ENCODE data around the gene FGF12. TPM values are rescaled to one million over a fixed set of nuclear protein-coding genes. Genes with fewer than 3 reads are reported as not detected.

FGF12 gene
- total and polyA plus RNA-seq, 2 experiments from 2014 or later = 6.0 to 14.3 TPM

- ATAC-seq (no peak), DNase-seq (ENCODE audit: low spot score) (no peak)
- Histone ChIP-seq H2AFZ (no peak overlapping the region), H4K20me1 (replicated peaks; ENCODE audit: insufficient read depth) (no peaks in the 10 kb centered on the region), H3K9me2 (ENCODE audit: insufficient read depth) (no peaks in the 10 kb centered on the region), H3K4me1 (ENCODE audit: insufficient read depth) (no peaks in the 10 kb centered on the region), H3K27ac (ENCODE audit: low read depth) (no peak overlapping the region), H3F3A (replicated peaks; ENCODE audit: low read depth) (no peaks in the 10 kb centered on the region), H3K4me3 (no peak overlapping the region), H3K27me3 (ENCODE audit: insufficient read depth) (no peaks in the 10 kb centered on the region), H3K36me3 (ENCODE audit: insufficient read depth) (no peaks in the 10 kb centered on the region), H3K79me2 (replicated peaks; ENCODE audit: insufficient read depth) (no peaks in the 10 kb centered on the region), H3K4me2 (no peak overlapping the region)
- Mint-ChIP-seq H3K36me3 (ENCODE audit: low read depth) (no peaks in the 10 kb centered on the region), H3K27me3 (ENCODE audit: insufficient read depth, low read depth, poor library complexity) (no peaks in the 10 kb centered on the region), H3K9me3 (peaks cover 4% of the 10 kb centered on the region; the same call in 2 of the 3 replicates), H3K4me1 (peaks cover 8% of the 10 kb centered on the region; the same call in 2 of the 3 replicates), H3K4me3 (no peak overlapping the region), H3K27ac (peak overlapping the region; percentile 49; the same call in 1 of the 2 replicates)
- TF ChIP-seq EZH2phosphoT487 (IDR thresholded peaks at IDR 0.05; ENCODE audit: unreplicated experiment) (no peak), CREB1 (CRISPR knock-in tag; IDR thresholded peaks at IDR 0.05; ENCODE audit: low read depth) (no peak), ZNF114 (CRISPR knock-in tag; IDR thresholded peaks at IDR 0.05) (no peak), JUNB (IDR thresholded peaks at IDR 0.05; ENCODE audit: unreplicated experiment) (no peak), ZNF462 (CRISPR knock-in tag; IDR thresholded peaks at IDR 0.05) (no peak), ETS1 (IDR thresholded peaks at IDR 0.05) (no peak), EZH2 (IDR thresholded peaks at IDR 0.05; ENCODE audit: low read depth, unreplicated experiment) (no peak)
- TF ChIP-seq, protein P1, sequence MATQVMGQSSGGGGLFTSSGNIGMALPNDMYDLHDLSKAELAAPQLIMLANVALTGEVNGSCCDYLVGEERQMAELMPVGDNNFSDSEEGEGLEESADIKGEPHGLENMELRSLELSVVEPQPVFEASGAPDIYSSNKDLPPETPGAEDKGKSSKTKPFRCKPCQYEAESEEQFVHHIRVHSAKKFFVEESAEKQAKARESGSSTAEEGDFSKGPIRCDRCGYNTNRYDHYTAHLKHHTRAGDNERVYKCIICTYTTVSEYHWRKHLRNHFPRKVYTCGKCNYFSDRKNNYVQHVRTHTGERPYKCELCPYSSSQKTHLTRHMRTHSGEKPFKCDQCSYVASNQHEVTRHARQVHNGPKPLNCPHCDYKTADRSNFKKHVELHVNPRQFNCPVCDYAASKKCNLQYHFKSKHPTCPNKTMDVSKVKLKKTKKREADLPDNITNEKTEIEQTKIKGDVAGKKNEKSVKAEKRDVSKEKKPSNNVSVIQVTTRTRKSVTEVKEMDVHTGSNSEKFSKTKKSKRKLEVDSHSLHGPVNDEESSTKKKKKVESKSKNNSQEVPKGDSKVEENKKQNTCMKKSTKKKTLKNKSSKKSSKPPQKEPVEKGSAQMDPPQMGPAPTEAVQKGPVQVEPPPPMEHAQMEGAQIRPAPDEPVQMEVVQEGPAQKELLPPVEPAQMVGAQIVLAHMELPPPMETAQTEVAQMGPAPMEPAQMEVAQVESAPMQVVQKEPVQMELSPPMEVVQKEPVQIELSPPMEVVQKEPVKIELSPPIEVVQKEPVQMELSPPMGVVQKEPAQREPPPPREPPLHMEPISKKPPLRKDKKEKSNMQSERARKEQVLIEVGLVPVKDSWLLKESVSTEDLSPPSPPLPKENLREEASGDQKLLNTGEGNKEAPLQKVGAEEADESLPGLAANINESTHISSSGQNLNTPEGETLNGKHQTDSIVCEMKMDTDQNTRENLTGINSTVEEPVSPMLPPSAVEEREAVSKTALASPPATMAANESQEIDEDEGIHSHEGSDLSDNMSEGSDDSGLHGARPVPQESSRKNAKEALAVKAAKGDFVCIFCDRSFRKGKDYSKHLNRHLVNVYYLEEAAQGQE (IDR thresholded peaks at IDR 0.05; ENCODE audit: unreplicated experiment) = no peak
- TF ChIP-seq, protein P2, sequence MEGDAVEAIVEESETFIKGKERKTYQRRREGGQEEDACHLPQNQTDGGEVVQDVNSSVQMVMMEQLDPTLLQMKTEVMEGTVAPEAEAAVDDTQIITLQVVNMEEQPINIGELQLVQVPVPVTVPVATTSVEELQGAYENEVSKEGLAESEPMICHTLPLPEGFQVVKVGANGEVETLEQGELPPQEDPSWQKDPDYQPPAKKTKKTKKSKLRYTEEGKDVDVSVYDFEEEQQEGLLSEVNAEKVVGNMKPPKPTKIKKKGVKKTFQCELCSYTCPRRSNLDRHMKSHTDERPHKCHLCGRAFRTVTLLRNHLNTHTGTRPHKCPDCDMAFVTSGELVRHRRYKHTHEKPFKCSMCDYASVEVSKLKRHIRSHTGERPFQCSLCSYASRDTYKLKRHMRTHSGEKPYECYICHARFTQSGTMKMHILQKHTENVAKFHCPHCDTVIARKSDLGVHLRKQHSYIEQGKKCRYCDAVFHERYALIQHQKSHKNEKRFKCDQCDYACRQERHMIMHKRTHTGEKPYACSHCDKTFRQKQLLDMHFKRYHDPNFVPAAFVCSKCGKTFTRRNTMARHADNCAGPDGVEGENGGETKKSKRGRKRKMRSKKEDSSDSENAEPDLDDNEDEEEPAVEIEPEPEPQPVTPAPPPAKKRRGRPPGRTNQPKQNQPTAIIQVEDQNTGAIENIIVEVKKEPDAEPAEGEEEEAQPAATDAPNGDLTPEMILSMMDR (conservative IDR thresholded peaks at IDR 0.05; ENCODE audit: low read depth in 2 of 2) = no peak
Measured at GRCh38 chr3:192597913-192598312, 129.4 kb downstream of the FGF12 start.
